Measurements from ENCODE around the gene CCT8.

The CCT8 gene

DNA sequence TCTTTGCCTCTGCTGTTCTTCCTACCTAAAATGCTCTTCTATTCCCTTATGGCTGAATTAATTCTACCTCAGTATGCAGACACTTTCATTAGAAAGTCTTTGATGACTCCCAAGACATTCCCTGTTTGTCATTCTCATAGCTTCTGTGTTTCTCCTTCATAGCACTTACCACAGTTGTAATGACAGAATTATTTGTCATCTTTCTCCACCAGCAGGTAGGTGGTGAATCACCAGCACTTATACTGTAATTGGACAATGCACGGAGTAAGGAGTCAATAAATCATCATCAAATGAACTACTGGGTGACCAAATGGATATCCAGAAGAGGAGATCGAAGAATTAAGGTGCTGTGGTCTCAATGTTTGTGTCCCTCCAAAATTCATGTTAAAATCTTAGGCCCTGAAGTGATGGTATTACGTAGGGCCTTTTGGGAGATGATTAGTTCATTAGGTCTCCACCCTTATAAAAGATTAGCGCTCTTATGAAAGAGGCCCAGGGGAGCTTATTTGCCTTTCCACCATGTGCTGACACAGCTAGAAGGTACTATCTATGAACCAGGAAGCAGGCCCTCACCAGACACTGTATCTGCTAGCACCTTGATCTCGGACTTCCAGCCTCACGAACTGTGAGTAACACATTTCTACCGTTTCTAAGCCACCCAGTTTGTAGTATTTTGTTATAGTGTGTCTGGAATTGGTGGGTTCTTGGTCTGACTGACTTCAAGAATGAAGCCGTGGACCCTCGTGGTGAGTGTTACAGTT, 2.4 kb upstream of the CCT8 start:
- Histone ChIP-seq H3K9me3 (replicated peaks; ENCODE audit: low read length) (no peaks in the 10 kb centered on the region), H3K9ac (ENCODE audit: low read depth, low read length) (no peak overlapping the region), H3K4me1 (ENCODE audit: control insufficient read depth, insufficient read depth, low read length) (peaks cover 17% of the 10 kb centered on the region), H3K27me3 (ENCODE audit: control insufficient read depth, insufficient read depth, low read length) (no peaks in the 10 kb centered on the region), H3K36me3 (ENCODE audit: insufficient read depth, low read length) (no peaks in the 10 kb centered on the region), H3K4me2 (ENCODE audit: low read length) (no peak overlapping the region), H3K4me3 (ENCODE audit: low read length) (no peak overlapping the region)

DNA sequence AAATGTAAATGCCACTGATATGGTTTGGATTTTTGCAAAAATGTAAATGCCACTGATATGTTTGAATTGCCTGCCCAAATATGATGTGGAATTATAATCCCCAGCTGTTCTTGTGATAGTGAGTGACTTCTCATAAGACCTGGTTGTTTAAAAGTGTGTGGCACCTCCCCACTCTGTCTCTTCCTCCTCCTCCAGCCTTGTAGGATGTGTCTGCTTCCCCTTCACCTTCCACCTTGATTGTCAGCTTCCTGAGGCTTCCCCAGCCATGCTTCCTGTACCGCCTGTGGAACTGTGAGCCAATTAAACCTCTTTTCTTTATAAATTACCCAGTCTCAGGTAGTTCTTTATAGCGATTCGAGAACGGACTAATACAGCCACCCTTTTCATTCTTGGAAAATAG, 1.3 kb upstream of the CCT8 start:
- H3K9ac ChIP-seq (ENCODE audit: low read depth, low read length): no peak overlapping the region
- no peaks in the 10 kb centered on the region for H3K27me3 ChIP-seq (ENCODE audit: control insufficient read depth, insufficient read depth, low read length)
- H3K36me3 ChIP-seq (ENCODE audit: insufficient read depth, low read length): peaks cover 4% of the 10 kb centered on the region
- H3K4me1 ChIP-seq (ENCODE audit: control insufficient read depth, insufficient read depth, low read length): peaks cover 17% of the 10 kb centered on the region
- H3K9me3 ChIP-seq (replicated peaks; ENCODE audit: low read length): no peaks in the 10 kb centered on the region
- no peak overlapping the region for H3K4me2 ChIP-seq (ENCODE audit: low read length)
- no peak overlapping the region for H3K4me3 ChIP-seq (ENCODE audit: low read length)

DNA sequence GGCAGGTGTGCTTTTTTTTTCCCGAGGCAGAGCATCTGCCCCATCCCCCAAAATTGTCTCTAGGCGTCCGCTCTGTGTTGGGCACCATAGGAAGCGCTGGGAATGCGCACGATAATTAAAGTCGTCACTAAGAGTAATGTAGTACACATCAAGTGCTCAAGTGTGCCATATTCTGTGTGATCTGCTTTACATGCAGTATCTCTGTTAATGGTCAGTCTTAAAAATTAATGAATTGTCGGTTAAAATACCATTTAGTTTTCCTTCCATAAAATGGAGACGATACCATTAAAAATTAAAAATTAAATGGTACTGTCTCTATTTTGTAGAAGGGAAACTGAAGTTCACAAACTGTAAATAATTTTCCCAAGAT, 544 bp upstream of the CCT8 start:
- H3K4me3 ChIP-seq (ENCODE audit: low read length): peak overlapping the region; percentile 72
- H3K36me3 ChIP-seq (ENCODE audit: insufficient read depth, low read length): peaks cover 10% of the 10 kb centered on the region
- H3K9me3 ChIP-seq (replicated peaks; ENCODE audit: low read length): no peaks in the 10 kb centered on the region
- H3K4me1 ChIP-seq (ENCODE audit: control insufficient read depth, insufficient read depth, low read length): peaks cover 17% of the 10 kb centered on the region
- H3K27me3 ChIP-seq (ENCODE audit: control insufficient read depth, insufficient read depth, low read length): no peaks in the 10 kb centered on the region
- peak overlapping the region; percentile 86 for H3K4me2 ChIP-seq (ENCODE audit: low read length)
- H3K9ac ChIP-seq (ENCODE audit: low read depth, low read length): peak overlapping the region; percentile 85

DNA sequence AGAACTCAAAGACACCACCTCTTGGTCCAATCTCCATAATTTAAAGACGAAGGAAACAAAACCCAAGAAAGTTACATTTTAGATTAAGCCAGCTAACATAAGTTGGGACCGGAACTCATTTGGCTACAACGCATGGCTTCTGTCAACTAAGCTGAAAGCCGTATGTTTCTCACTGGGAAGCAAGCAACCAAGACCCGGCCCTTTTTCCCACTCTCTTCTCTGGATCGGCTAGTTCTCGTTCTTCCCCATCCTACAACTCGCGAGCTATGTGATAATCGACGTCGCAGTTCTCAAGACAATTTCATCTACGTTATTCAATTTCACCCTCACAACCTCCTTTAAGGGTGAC, 601 bp downstream of the CCT8 start:
- H3K36me3 ChIP-seq (ENCODE audit: insufficient read depth, low read length): peaks cover 13% of the 10 kb centered on the region
- H3K4me3 ChIP-seq (ENCODE audit: low read length): peak overlapping the region; percentile 83
- H3K9me3 ChIP-seq (replicated peaks; ENCODE audit: low read length): no peaks in the 10 kb centered on the region
- peaks cover 16% of the 10 kb centered on the region for H3K4me1 ChIP-seq (ENCODE audit: control insufficient read depth, insufficient read depth, low read length)
- peak overlapping the region; percentile 94 for H3K9ac ChIP-seq (ENCODE audit: low read depth, low read length)
- H3K4me2 ChIP-seq (ENCODE audit: low read length): peak overlapping the region; percentile 81
- H3K27me3 ChIP-seq (ENCODE audit: control insufficient read depth, insufficient read depth, low read length): no peaks in the 10 kb centered on the region

- H3K4me3 ChIP-seq (ENCODE audit: low read length): no peak overlapping the region
- H3K4me1 ChIP-seq (ENCODE audit: control insufficient read depth, insufficient read depth, low read length): no peaks in the 10 kb centered on the region
- H3K36me3 ChIP-seq (ENCODE audit: insufficient read depth, low read length): peaks cover 81% of the 10 kb centered on the region
- H3K9ac ChIP-seq (ENCODE audit: low read depth, low read length): no peak overlapping the region
- no peaks in the 10 kb centered on the region for H3K27me3 ChIP-seq (ENCODE audit: control insufficient read depth, insufficient read depth, low read length)
- H3K9me3 ChIP-seq (replicated peaks; ENCODE audit: low read length): no peaks in the 10 kb centered on the region
- H3K4me2 ChIP-seq (ENCODE audit: low read length): no peak overlapping the region
These were observed 8.5 kb downstream of the CCT8 start for GRCh38 chr21:29064850-29065481.

DNA sequence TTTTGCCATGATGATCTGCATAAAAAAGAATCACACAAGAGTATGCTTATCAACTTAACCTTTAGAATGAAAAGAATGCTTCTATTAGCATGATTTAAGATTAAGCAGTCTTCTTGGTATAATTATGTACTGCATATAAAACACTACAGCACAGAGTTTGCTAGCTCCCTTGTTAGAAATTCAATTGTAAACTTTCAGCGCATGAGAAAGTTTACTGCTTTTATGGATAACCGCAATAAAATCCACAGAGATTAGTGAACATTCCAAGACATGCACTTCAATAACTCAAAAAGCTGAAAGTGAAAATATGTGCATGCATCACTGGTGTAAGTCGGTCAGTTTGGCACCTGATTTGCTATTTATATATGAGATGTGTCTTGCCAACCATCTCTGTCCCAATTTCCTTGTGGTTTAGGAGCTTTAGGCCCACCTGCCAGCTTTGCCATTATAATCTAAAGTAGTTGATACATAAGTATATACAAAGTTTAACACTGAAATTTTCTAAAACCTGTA, 16.9 kb downstream of the CCT8 start:
- no peak overlapping the region for H3K4me2 ChIP-seq (ENCODE audit: low read length)
- no peaks in the 10 kb centered on the region for H3K4me1 ChIP-seq (ENCODE audit: control insufficient read depth, insufficient read depth, low read length)
- H3K36me3 ChIP-seq (ENCODE audit: insufficient read depth, low read length): peaks cover 77% of the 10 kb centered on the region

GRCh38 chr21:29056005-29056404, 17.4 kb downstream of the CCT8 start:
- Histone ChIP-seq H3K9me3 (replicated peaks; ENCODE audit: low read length) (no peaks in the 10 kb centered on the region), H3K4me1 (ENCODE audit: control insufficient read depth, insufficient read depth, low read length) (no peaks in the 10 kb centered on the region), H3K36me3 (ENCODE audit: insufficient read depth, low read length) (peaks cover 76% of the 10 kb centered on the region), H3K27me3 (ENCODE audit: control insufficient read depth, insufficient read depth, low read length) (no peaks in the 10 kb centered on the region), H3K9ac (ENCODE audit: low read depth, low read length) (no peak overlapping the region), H3K4me3 (ENCODE audit: low read length) (no peak overlapping the region), H3K4me2 (ENCODE audit: low read length) (no peak overlapping the region)

More for the DNA sequence above, 16.9 kb downstream of the CCT8 start:
- H3K4me3 ChIP-seq (ENCODE audit: low read length): no peak overlapping the region
- no peaks in the 10 kb centered on the region for H3K9me3 ChIP-seq (replicated peaks; ENCODE audit: low read length)
- H3K9ac ChIP-seq (ENCODE audit: low read depth, low read length): no peak overlapping the region
- no peaks in the 10 kb centered on the region for H3K27me3 ChIP-seq (ENCODE audit: control insufficient read depth, insufficient read depth, low read length)

- H3K4me2 ChIP-seq (ENCODE audit: low read length): no peak overlapping the region
- H3K4me3 ChIP-seq (ENCODE audit: low read length): no peak overlapping the region
- H3K9me3 ChIP-seq (replicated peaks; ENCODE audit: low read length): no peaks in the 10 kb centered on the region
- no peaks in the 10 kb centered on the region for H3K4me1 ChIP-seq (ENCODE audit: control insufficient read depth, insufficient read depth, low read length)
- H3K9ac ChIP-seq (ENCODE audit: low read depth, low read length): no peak overlapping the region
- H3K27me3 ChIP-seq (ENCODE audit: control insufficient read depth, insufficient read depth, low read length): no peaks in the 10 kb centered on the region
- H3K36me3 ChIP-seq (ENCODE audit: insufficient read depth, low read length): peaks cover 74% of the 10 kb centered on the region
These were observed 18.4 kb downstream of the CCT8 start for GRCh38 chr21:29055080-29055479.

GRCh38 chr21:29053656-29054055, 19.8 kb downstream of the CCT8 start:
- Histone ChIP-seq H3K4me1 (ENCODE audit: control insufficient read depth, insufficient read depth, low read length) (no peaks in the 10 kb centered on the region), H3K9ac (ENCODE audit: low read depth, low read length) (no peak overlapping the region), H3K4me2 (ENCODE audit: low read length) (no peak overlapping the region), H3K9me3 (replicated peaks; ENCODE audit: low read length) (no peaks in the 10 kb centered on the region), H3K4me3 (ENCODE audit: low read length) (no peak overlapping the region), H3K27me3 (ENCODE audit: control insufficient read depth, insufficient read depth, low read length) (no peaks in the 10 kb centered on the region), H3K36me3 (ENCODE audit: insufficient read depth, low read length) (peaks cover 74% of the 10 kb centered on the region)

DNA sequence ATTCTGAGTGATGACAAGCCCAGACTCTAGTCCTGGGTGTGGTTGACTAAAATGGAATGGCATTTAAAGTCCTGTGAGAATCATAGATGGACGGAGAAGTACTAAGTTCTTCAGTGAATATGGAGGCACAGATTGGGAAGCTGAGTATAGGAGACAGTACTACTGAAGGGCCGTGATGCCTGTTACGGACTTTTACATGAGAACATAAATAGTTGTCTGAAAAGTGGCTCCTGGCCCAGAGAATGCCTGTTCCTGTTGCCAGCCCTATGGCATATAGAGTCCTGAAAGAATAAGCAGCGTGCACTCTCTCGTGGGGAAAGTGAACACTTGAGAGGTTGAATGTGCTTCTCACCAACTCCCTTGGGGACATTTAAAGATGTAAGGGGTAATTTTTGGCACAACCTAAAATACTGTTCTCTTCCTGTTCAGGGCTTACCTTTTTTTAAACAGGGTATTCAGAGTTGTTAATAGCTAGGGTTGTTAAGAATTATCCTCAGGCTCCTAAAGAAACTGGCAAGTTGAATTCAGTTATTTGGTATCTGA, 20.4 kb downstream of the CCT8 start:
- H3K4me3 ChIP-seq (ENCODE audit: low read length): no peak overlapping the region
- no peaks in the 10 kb centered on the region for H3K9me3 ChIP-seq (replicated peaks; ENCODE audit: low read length)
- H3K4me1 ChIP-seq (ENCODE audit: control insufficient read depth, insufficient read depth, low read length): no peaks in the 10 kb centered on the region
- no peaks in the 10 kb centered on the region for H3K27me3 ChIP-seq (ENCODE audit: control insufficient read depth, insufficient read depth, low read length)
- no peak overlapping the region for H3K9ac ChIP-seq (ENCODE audit: low read depth, low read length)
- no peak overlapping the region for H3K4me2 ChIP-seq (ENCODE audit: low read length)
- peaks cover 74% of the 10 kb centered on the region for H3K36me3 ChIP-seq (ENCODE audit: insufficient read depth, low read length)

DNA sequence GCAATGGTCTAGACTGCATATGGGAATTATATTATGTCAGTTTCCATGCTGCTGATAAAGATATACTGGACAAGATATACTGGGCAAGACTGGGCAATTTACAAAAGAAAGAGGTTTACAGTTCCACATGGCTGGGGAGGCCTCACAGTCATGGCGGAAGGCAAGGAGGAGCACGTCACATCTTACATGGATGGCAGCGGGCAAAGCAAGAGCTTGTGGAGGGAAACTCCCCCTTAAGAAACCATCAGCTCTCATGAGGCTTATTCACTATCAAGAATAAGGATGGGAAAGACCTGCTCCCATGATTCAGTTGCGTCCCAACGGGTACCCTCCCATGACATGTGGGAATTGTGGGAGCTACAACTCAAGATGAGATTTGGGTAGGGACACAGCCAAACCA, 21.2 kb downstream of the CCT8 start:
- H3K9ac ChIP-seq (ENCODE audit: low read depth, low read length): no peak overlapping the region
- no peaks in the 10 kb centered on the region for H3K4me1 ChIP-seq (ENCODE audit: control insufficient read depth, insufficient read depth, low read length)
- no peak overlapping the region for H3K4me2 ChIP-seq (ENCODE audit: low read length)
- no peaks in the 10 kb centered on the region for H3K9me3 ChIP-seq (replicated peaks; ENCODE audit: low read length)
- no peak overlapping the region for H3K4me3 ChIP-seq (ENCODE audit: low read length)
- H3K27me3 ChIP-seq (ENCODE audit: control insufficient read depth, insufficient read depth, low read length): no peaks in the 10 kb centered on the region
- peaks cover 78% of the 10 kb centered on the region for H3K36me3 ChIP-seq (ENCODE audit: insufficient read depth, low read length)
